NCI-H1417 (cell line): ENCODE measurements around the gene PDZRN4.
A peak's percentile ranks its signal among the peaks of the same experiment; 100 is the strongest.
"Not testable (repeated sequence)": the region's sequence is repeated elsewhere in the genome, so short reads cannot be mapped to it uniquely, and the experiment has no call there.

Experiments used
- DNase-seq, 3 experiments: peaks; one replicate each; lab custom pipeline; 2025; lab: John Stamatoyannopoulos, UW

PDZRN4 gene

GRCh38 chr12:41510470-41510869 is 322.4 kb downstream of the PDZRN4 start:
- peak; percentile 9 to 49 (median 48) for DNase-seq

GRCh38 chr12:41511247-41511646 is 323.1 kb downstream of the PDZRN4 start:
- DNase-seq = peak in 1 of 3 experiments; percentile 29

- DNase-seq = no peak
Observed at GRCh38 chr12:41512497-41512896, 324.4 kb downstream of the PDZRN4 start.

- peak in 2 of 3 experiments; percentile 50 to 63 for DNase-seq
Observed at GRCh38 chr12:41514021-41514777, 326.1 kb downstream of the PDZRN4 start.

GRCh38 chr12:41514907-41515306 is 326.8 kb downstream of the PDZRN4 start:
- DNase-seq = no peak

- DNase-seq = peak in 2 of 3 experiments; percentile 22 to 70
Observed at GRCh38 chr12:41515953-41516352, 327.8 kb downstream of the PDZRN4 start.

GRCh38 chr12:41520869-41521268 is 332.7 kb downstream of the PDZRN4 start:
- DNase-seq = no peak

- peak in 1 of 3 experiments; percentile 31 for DNase-seq
Observed at GRCh38 chr12:41521872-41522379, 333.8 kb downstream of the PDZRN4 start.

GRCh38 chr12:41527062-41527461 is 338.9 kb downstream of the PDZRN4 start:
- no peak for DNase-seq

GRCh38 chr12:41527534-41528116 is 339.5 kb downstream of the PDZRN4 start:
- no peak for DNase-seq

GRCh38 chr12:41528874-41529273 is 340.8 kb downstream of the PDZRN4 start:
- no peak for DNase-seq

- DNase-seq = no peak
Observed at GRCh38 chr12:41530441-41530840, 342.3 kb downstream of the PDZRN4 start.

- DNase-seq = no peak
Observed at GRCh38 chr12:41531147-41531829, 343.2 kb downstream of the PDZRN4 start.

- no peak for DNase-seq
Observed at GRCh38 chr12:41532072-41532471, 344.0 kb downstream of the PDZRN4 start.

- no peak for DNase-seq
Observed at GRCh38 chr12:41536813-41537490, 348.8 kb downstream of the PDZRN4 start.

GRCh38 chr12:41537522-41537921 is 349.4 kb downstream of the PDZRN4 start:
- no peak for DNase-seq

- DNase-seq = no peak
Observed at GRCh38 chr12:41545761-41546160, 357.6 kb downstream of the PDZRN4 start.

- not testable (repeated sequence) for DNase-seq
Observed at GRCh38 chr12:41547071-41547470, 359.0 kb downstream of the PDZRN4 start.

GRCh38 chr12:41548926-41549325 is 360.8 kb downstream of the PDZRN4 start:
- DNase-seq = peak in 2 of 3 experiments; percentile 45 to 66

GRCh38 chr12:41552588-41552987 is 364.5 kb downstream of the PDZRN4 start:
- peak in 2 of 3 experiments; percentile 51 to 88 for DNase-seq

- no peak for DNase-seq
Observed at GRCh38 chr12:41556176-41556575, 368.1 kb downstream of the PDZRN4 start.

- DNase-seq = no peak
Observed at GRCh38 chr12:41557344-41557743, 369.2 kb downstream of the PDZRN4 start.
